ENCODE data around the gene GRIK4.

Gene GRIK4

DNA sequence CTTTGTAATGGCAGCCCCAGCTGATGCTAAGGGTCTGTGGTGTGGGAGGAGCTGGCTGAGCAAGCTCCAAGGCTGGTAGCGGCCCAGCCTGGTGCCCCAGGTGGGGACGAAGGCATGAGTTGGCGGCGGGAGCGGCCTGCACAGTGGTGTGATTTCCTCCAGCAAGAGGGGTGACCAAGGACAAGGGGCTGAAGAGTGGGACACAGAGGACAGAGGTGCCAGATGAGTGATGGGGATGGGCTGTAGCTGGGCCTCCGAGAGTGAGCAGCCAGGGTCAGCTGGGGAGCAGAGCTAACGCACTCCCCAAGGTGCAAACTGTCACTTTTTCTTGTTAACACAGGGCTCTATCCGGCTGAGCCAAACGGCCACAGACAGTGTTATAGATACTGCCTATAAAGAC lies 283.2 kb downstream of the GRIK4 start:
- no peak for DNase-seq

DNA sequence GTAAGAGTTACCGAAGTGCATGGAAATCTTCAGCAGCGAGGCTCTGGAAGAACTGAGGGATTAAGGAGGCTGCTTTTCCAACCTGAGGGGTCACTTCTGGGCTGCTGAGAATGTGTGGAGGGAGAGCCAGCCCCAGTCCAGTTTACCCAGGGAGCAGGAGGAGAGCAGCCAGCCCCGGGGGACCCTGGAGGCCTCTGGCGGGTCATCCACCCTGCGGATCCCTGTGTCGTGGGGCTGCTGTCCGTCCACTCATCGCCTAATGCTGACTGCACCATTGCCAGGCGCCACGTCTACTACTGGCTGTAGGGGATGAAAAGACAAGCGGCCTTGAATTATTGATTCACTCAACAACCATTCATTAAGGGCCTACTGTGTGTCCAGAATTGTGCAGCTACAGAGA lies 283.6 kb downstream of the GRIK4 start:
- DNase-seq: no peak

DNA sequence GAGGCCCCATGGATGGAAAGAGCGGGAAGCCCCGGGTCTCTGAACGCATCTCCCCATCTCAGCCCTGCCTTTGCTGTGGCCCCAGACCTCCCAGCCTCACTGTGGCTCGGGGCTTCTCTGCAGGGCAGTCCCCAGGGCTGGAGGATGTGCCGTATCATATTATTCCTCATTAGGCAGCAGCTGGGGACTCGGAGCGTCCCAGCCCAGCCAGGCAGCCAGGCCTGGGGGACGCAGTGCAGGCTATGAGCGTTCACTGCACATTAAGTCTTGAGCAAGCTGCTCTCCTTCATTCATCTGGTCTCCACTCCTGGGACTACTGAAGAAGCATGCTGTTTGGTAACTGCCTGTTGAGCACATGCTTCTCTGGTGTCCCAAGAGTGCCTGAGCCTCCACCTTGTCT lies 285.6 kb downstream of the GRIK4 start:
- DNase-seq: no peak

DNA sequence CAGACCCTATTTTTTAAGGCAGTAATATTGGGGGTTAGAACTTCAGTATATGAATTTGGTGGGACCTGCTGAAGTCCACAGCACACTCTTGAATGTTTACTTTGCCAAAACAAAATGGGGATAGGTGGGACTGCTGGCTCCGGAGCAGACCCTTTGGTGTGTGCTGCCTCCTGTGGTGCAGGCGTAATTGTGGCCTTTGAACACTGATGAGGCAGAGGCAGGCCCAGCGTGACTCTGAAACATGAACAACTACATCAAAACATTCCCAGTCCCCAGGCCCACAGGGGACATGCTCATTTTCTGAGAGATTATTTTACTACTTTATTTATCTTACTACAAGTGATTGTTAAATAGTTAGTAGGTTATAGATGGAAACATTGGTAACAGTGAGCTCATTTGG lies 287.3 kb downstream of the GRIK4 start:
- no peak for DNase-seq

DNA sequence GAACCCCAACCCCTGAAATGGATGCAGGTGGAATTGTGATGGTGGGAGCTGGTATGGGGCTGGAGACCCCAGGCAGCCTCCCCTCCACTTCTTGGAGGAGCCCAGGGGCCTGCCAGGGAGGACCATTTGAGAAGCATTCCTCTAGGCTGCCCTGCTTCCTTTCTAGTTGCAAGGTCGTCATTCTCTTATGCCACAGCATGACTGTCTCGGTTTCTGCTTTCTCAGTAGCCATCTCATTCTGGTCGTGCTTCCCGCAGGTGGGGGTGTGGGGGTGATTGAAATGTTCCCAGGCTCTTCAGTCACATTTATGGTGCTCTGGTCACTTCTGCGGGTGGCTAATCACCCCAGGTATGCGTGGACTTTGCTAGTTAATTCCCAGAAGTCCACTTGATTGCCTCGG lies 288.7 kb downstream of the GRIK4 start:
- DNase-seq: no peak

DNA sequence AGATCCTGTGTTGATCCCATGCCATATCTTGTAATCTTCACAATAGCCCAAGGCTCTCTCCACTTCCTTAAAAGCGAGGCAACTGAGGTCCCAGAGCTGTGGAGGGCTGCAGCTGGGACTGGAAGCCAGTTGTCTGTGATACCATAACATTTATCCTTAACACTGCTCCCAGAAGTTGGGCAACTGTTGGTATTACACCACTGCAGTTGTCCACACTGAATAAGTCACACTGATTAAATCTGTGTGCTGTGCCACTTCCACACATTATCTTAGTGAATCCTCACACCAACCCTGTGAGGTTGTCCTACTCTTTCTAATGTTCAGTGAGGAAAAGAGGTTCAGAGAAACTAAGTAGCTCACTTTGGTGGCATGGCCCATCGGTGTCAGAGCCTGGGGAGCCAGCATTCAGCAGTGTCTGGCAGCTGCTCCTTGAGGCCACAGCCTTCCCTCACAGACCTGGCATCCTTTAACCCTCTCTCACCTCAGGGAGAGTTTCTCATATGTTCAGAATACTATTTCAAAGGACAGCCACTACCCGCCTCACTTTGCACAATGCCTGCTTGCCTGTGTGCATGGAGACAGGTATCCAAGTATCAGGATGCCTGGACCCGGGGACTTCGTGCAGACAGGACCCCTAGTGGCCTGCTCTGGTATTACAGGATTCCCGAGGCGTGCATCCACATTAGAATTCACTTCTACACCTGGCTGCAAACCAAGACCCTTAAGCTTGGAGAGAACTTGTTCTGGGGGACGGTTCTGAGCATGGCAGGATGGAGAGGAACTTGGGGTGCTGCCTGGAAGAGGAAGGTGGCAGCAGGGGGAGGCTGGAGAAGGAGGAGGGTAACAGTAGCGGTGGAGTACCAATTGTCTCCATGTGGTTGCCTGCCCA lies 290.5 kb downstream of the GRIK4 start:
- peak; percentile 57 for DNase-seq

DNA sequence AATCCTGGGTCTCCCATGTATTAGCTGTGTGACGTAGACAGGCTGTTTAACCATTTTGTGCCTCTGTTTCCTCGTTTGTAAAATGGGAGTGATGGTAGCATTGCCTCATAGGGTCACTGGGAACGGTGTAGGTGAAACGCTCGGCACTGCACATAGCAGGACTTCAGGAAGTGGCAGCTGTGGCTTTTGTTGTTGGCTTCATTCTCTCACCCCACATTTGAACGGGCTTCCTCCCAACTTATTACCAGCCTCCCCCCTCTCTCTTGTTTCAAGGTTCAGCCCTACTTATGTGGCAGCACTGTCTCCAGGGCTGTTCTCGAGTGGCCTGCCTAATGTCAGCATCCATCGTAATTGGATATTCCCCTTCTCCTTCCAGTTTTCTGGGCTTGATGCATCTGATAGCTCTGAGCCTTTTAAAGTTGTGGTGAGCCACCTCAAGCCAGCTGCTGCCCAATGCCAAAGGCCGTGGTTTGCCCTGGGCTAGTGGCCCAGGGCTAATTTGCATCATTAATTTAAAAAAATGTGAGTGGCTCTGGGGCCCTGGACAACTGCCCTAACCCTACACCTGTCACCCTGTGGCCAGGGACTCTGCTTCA lies 294.5 kb downstream of the GRIK4 start:
- no peak for DNase-seq

DNA sequence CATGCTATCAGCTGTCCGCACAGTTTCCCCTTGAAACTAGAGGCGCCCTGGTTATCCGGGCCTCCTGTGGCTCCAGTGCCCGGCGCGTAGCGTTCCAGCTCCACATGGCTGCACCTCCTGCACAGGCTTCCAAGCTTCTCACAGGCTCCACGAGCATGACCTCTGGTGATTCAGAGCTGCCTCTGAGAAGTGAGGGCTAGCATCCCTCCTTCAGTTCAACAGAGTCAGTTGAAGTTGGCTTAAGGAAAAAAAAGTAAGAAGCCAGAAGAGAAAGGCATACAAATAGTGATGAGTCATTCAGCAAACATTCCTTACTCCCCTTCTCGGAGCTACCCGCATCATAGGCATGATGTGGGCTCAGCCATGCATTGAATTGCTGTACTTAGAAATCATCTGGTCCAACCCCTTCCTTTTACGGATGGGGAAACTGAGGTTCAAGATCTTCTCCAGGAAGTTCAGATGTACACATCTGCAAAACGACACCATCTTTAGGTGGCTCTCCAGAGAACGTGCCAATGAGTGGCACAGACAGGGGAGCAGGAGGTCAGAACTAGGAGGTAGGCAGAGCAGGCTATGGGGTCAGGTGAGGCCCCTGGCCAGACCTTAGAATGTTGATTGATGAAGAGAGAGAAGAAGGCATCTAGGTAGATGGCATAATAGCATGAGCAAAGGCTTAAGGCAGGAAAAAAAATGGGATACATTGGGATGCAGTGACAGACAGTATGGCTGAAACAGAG lies 296.0 kb downstream of the GRIK4 start:
- DNase-seq: no peak

DNA sequence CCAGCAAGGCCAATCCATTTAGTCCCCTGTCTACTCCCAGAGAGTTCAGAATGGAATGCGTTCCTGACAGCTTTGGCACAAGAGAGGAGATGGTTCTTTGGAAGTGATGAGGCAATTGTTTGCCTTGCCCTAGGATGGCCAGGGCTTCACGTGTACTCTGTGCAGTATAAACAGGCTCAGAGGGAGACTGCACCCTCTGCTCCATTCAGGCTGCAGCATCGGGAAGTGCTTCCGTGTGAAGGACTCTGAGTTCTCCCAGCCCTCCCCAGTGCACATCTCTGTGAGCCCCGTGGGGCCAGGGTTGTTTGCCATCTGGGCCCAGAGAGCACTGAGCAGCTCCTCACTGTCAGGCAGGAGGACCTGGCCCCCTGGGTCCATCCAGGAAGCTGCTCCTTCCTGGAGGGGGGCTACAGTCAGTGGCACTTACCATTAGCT lies 297.1 kb downstream of the GRIK4 start:
- DNase-seq: no peak

DNA sequence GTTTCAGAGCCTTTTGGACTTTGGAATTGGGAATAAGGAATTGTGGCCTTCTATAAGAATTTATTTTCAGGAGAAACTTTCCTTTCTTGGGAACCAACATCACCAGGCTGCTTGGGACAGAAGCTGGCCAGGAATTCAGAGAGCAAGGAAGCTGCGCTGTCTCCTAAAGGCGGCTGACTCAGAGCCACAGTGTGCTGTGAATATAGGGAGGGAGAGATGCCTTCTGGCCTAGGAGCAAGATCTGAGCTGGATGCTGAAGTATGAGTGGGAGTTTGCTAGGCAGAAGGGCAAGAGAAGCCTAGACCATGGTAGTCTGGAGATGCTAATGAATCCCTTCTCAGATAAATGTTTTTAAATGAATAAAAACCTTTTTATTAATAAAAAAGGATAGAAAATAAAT lies 298.7 kb downstream of the GRIK4 start:
- no peak for DNase-seq

DNA sequence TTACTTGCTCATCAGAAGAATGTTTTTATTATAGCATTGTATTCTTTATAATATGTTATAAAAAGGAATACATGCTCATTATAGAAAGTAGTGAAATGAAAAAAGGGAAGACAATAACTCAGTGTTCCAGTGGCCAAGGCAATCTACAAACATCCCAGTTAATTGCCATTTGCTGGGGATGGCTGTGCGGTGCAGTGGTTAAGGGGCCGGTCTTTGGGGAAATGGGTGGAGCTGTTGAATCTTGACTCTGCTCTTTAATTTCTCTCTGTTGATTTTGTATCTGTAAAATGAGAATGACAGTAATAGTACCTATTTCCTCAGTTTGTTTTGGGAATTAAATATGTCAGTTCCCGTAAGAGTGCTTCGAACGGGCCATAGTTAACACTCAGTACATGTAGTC lies 299.7 kb downstream of the GRIK4 start:
- DNase-seq: no peak

DNA sequence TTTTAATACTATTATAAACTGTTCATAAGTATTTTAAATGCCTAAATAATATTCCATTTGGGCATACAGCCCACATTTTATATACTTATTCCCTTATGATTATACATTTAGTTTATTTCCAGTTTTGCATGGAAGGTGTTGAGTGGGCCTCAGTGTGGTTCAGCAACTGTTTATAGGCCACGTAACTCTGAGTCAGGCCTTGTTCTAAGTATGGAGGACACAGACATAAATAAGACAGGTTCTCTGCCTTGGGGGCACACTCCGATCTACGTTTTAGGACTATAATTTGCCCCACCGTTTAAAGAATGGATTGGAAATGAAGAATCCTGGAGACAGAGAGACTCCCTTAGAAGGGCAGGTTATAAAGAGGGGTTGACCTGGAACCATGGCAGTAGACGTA lies 300.2 kb downstream of the GRIK4 start:
- DNase-seq: no peak

DNA sequence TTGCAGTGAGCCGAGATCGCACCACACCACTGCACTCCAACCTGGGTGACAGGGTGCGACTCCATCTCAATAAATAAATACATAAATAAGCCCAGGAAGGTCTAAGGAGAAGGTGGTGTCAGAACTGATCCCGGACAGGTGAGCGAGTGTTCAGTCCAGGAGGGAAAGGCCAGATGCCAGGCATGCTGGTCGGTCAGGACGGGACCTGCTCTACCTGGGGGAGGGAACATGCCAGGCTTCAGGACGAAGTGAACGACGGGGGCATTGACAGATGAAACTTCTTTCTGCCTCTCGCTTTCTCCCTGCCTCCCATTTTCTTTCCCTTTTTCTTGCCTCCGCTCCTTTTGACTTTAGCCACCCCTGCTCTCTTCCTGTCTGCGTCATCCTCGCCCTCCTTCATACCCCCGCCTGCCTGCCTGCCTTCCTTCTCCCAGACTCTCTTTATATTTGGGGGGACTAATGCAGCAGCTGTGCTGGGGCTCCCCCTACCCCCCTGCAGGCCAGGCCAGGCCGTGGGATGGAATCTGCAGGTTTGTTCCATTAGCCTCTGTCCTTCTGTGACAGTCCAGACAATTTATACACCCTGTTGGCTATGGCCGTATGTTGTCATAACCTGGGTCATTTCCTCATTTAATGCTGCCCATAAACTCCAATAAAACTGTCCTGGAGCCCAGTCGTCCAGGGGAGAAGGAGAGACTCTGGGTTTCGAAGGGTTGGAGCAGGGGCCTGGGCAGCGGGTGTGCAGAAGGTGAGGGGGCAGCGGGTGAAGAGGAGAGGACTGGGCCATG lies 303.2 kb downstream of the GRIK4 start:
- DNase-seq: no peak

DNA sequence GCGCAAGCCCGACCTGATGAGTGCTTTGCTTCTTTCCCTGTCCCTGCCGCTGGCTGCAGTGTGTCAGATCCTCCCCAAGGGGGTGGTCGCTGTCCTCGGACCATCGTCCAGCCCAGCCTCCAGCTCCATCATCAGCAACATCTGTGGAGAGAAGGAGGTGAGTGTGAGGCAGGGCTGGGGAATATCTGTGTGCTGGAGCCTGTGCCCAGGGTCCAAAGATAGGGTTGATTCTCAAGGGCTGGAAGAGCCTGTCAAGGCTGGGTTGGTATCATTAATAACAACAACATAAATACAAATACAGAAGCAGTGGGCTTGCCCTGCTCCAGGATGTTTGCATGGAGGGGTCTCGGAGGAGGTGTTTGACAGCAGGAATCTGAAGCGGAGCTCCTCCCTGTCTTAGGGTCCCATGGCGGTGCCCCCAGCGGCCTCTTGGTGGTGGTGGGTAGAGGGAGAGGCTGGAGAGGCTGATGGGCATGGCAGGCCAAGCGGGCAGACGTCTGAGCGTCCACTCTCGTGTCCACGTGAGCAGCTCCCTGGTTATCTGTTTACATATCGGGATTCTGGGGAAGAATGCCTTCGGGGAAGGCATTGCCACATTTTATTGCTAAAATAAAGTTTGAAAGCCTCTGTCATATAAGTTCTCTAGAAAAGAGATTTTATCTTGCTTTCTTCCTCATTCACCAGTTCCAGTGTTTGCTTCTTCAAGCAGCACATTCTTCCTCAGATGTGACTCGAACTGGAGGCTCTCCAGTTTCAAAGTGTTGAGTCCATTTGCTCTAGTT lies 304.0 kb downstream of the GRIK4 start:
- DNase-seq: no peak

DNA sequence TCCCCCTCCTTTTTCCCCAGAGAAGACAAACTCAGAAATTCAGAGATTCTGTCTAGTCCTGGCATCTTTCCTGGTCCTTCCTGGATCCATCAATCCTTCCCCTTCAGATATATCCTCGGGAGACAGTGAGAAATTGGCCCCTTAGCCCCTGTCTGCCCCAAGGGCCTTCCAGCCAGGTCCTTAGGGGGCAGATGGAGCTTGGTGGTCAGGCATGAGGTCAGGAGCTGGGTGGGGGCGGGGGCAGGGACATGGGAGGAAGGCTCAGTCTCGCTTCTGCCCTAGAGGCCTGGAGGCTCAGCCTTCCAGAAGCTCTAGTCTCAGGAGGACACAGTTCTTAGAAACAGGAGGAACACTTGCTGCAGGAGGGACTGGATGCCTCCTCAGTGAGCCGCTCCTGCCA lies 304.6 kb downstream of the GRIK4 start:
- no peak for DNase-seq

DNA sequence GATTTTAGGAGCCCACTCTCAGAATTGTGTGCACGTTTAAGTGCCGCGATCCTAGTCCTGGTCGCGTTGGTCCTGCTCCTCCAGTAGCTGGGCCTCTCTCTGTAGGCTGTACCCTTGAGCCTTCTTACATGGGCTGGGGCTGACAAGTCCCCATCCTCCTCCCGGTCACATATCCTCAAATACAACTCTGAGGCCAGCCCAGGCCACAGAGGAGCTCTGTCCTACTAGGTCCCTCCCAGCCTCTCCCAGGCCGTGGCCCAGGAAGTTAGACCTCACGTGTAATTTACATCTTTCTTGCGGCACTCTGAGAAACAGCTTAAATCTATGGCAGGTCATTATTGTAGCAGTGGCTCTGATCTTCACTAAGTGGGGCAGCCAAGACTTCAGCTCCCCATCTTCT lies 305.2 kb downstream of the GRIK4 start:
- DNase-seq: no peak

DNA sequence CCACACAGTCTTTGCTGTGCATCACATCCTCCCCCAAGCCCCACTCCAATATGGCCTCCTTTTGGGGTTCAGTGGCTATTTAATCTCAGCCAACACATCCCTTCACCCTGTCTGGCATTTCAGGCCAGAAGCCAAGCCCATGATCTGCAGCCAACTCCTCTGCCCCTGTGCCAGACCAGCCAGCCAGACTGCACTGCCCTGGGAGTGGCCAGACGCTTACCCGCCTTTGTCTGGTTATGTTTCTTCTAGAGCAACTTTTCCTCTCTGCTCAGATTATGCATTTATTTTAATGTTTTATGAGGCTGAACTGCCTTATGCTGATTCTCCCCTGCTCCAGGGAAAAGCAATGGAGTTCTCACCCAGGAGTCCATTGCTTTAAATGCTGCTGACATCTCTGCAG lies 305.6 kb downstream of the GRIK4 start:
- DNase-seq: no peak

DNA sequence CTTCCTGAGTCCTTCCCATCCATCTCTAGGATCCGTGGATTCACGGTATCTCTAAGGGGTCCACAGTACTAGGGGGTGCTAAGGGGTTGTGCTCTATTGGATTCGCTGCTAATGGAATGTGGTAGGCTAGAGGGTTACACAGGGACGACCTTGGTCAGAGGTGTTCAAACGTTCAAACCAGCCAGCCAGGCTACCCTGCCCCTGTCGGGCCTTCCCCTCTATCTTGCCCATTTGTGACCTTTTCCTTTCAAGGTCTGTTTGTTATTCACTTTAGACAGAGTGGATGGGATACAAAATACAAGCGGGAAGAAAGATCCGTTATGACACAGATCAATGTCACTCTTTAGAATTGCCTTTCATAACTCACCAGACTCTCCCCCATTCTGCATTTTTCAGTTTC lies 306.5 kb downstream of the GRIK4 start:
- DNase-seq: no peak

DNA sequence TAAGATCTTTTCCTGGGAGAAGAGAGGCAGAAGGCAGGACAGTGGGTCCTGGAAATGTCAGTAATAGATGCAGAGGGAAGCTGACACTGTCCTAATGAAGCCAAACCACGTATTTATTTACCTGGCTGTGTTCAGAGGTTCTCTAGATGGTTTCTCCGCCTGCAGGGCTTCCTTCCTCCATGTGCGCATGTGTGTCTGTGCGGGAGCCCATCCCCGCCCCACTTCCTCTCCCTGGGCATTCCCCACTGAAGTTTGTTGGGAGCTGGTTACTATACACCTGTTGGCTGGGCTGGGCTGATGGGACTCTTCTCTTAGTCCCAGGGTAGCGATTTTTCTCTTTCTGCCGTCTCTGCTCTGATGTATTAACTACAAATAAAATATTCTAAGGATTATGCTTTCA lies 307.5 kb downstream of the GRIK4 start:
- no peak for DNase-seq

DNA sequence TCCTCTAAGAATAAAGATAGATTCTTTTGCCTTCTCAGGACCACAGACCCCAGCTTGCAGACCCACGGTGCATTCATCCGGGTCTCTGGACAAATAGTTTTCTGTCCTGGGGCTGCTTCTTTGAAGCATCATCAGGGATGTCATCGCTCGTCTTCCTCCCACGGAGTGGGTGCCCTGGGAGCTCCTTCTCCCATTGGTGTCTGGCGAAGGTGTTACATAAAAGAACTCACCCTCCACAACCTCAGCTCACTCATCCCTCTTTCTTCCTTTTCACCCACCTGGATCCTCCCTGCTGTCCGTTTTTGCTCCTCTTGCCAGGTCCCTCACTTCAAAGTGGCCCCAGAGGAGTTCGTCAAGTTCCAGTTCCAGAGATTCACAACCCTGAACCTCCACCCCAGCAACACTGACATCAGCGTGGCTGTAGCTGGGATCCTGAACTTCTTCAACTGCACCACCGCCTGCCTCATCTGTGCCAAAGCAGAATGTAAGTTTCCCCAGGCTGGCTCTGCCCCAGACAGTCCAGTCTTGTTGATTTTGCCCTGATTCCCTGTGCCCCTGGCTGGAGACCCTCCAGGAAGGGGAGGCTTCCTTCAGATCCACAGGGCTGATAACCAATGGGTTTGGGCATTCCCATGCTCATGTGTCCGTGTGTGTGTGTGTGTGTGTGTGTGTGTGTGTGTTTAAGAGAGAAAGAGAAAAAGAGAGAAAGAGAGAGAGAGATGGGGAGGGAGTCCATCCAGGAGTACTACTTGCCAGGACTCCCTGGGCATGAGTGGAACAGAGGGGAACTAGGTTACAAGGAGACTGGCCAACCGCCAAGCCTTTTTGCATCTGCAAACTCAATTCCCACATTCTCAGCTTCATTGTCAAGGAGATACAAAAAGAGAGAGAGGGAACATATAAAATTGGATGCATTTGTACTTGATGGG lies 308.2 kb downstream of the GRIK4 start:
- no peak for DNase-seq

DNA sequence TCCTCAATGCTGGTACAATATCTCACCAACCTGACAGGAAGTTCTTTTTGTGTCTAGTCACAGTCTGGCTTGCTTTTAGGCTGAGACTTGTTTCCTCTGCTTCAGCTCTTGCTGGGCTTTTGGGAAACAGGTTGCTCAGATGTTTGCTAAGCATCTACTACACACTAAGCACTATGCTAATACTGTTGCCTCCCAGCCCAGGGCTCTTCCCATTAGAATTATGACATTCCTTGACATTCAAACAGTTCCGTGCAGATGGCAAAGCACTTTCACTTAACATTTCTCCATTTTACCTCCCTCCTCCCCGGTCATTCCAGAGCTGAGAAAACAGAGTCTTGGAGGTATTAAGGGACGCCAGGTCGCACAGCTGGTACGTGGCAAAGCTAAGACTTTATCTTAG lies 311.6 kb downstream of the GRIK4 start:
- DNase-seq: no peak

Data from RPMI8226 (cell line).